T1000 (cell line): ENCODE data around the gene MS4A5.

Experiments used
- DNase-seq: peaks from one replicate; lab custom pipeline; 2025; ENCODE audit warnings: mixed read lengths; lab: John Stamatoyannopoulos, UW

The MS4A5 gene

DNA sequence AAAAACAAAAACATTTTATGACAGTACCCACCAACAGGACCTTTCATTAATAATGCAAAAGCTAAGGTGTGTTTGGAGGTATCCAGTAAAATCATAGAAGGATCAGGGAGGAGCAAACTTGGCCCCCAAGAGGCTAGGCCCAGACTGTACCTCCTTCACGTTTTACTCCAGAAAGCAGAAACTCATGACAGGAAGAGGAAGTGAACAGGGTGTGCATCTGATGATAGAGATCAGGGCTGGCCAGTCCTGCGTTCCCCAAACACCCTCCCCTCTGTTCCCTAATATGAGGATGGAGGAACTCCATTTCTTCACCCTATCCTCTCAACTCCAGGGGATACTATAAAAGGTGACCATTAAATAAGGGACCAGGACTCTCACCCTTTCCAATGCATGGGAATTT is 53.0 kb downstream of the MS4A5 start:
- DNase-seq: no peak

DNA sequence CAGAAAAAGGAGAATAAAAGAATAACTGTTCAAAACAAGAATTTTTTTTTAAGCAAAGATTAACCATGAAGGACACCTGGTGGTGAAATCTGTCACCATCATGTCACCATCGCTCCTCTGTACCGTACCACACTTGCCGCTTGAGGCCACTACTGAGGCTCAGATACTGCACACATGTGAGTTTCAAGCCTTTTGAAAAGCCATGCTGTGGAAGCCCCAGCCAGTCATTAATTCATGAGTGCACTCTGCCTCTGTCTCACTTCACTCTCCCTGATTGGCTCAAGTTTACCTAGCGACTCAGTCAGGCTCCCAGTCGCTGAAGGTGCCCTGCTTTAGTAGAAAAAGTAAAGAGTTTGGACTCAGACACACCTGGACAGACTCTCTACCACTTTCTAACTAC is 56.6 kb downstream of the MS4A5 start:
- no peak for DNase-seq

DNA sequence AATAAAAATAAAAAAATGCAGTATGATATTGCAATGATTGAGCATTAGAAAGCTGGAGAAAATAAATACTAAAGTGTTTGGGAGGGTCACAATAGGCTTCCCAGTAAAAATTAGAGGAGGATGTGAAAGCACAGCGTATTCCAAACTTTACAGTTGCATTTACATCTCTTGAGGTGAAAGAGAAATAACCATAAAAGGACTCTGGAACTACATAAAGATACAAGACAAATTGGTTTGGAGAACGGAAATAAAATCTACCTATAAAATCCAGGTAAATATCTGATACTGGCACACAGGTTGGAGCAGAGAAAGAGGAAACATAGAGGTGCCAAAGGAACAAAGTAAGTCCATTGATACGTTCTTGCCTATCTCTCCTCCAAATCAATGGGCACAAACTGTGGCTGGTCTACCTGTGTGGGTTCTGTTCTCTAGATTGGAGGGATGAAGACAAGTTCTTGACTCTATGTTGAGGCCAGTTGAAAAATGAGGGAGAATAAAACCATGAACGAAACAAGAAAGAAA is 63.2 kb downstream of the MS4A5 start, which contains the start of gene MS4A12:
Gene MS4A12 (plus strand): TSS at position 291 of the 522 bp plus-strand sequence. CDS start 4,541 bp downstream, outside the sequence.
- no peak for DNase-seq

DNA sequence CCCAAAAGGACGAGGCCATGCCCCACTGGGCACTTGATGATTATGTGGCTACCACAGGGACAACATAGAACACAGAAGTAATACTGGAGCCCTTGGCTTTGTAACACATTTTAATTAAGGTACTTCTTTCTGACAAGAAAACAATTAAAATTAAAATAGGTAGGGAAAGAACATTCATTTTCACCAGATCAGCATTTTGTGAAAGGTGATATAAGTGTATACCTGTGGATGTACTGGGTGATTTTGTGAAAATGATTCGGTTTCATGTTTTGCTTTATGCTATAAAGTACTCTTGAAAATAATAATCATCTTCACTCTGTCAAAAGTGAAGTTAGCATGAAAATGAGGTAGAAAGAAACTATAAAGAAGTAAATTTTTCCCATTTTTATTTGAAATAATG is 64.1 kb downstream of the MS4A5 start:
- no peak for DNase-seq
